ENCODE results near the gene SMYD4.

DNA sequence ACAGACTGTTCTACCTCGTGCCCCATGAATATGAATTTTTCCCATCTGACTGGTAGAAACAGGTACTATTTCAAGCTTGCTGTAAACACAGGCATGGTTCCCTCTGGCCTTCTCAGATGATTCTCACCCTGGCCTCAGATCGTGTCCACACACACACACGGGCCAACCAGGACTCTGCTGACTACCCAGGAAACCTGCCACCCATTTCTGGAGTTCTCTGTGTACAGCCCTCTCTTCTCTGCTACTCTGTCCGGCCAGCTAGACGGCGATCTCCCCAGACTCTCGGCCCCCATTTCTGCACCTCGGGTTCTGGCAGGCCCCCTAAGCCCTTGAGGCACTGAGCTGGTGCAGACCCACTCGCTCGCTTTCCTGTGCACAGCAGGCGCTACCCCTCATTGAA lies 31.3 kb upstream of the SMYD4 start:
- TF ChIP-seq, protein P1, sequence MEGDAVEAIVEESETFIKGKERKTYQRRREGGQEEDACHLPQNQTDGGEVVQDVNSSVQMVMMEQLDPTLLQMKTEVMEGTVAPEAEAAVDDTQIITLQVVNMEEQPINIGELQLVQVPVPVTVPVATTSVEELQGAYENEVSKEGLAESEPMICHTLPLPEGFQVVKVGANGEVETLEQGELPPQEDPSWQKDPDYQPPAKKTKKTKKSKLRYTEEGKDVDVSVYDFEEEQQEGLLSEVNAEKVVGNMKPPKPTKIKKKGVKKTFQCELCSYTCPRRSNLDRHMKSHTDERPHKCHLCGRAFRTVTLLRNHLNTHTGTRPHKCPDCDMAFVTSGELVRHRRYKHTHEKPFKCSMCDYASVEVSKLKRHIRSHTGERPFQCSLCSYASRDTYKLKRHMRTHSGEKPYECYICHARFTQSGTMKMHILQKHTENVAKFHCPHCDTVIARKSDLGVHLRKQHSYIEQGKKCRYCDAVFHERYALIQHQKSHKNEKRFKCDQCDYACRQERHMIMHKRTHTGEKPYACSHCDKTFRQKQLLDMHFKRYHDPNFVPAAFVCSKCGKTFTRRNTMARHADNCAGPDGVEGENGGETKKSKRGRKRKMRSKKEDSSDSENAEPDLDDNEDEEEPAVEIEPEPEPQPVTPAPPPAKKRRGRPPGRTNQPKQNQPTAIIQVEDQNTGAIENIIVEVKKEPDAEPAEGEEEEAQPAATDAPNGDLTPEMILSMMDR (IDR thresholded peaks at IDR 0.05; ENCODE audit: poor library complexity) = no peak
- no peak for TF ChIP-seq EZH2 (IDR thresholded peaks at IDR 0.05; ENCODE audit: borderline replicate concordance)
- TF ChIP-seq EZH2phosphoT487 (IDR thresholded peaks at IDR 0.05; ENCODE audit: low read depth, severe bottlenecking, unreplicated experiment) = no peak

Data from hepatocyte (in vitro differentiated cells).